HT1080 (cell line): ENCODE data around the gene C12orf43. TPM values are rescaled to one million over a fixed set of nuclear protein-coding genes. Genes with fewer than 3 reads are reported as not detected.

Experiments
- total RNA-seq: library from RNA; depleted of rRNA; stranded (reverse); fragments of >200 nt; shearing (Covaris generic); gene quantifications from 2 replicates; pipeline ENCODE4 v1.2.3, GENCODE V29; 2014; rRNA removed

The C12orf43 gene
- total RNA-seq, 1 experiment from 2014 or later: 35.8 TPM

Other genes with a start within 250 kb of the C12orf43 start
- 3.6 and 17.0 TPM in 2 replicates for gene SPPL3, start 112.1 kb downstream of the C12orf43 start, total RNA-seq
- gene HNF1A, start 37.9 kb downstream of the C12orf43 start, total RNA-seq: not detected in 2 replicates
- gene OASL, start 22.8 kb upstream of the C12orf43 start, total RNA-seq: 2.4 and 3.2 TPM in 2 replicates
- not detected in 2 replicates for gene P2RX7, start 116.4 kb upstream of the C12orf43 start, total RNA-seq
- 3.5 and 6.0 TPM in 2 replicates for gene P2RX4, start 193.6 kb upstream of the C12orf43 start, total RNA-seq